GM12878 (cell line): Measurements from ENCODE around the gene BEAN1.

Source experiments
- ESRRA ChIP-seq: IDR thresholded peaks from 2 replicates; pipeline ENCODE4 v1.6.1; 2012; ENCODE audit warnings: mild to moderate bottlenecking, low read length, improper control_type of control experiment
- FOXM1 ChIP-seq: IDR thresholded peaks from 2 replicates; pipeline ENCODE4 v1.6.1; 2012; ENCODE audit warnings: low read depth, mild to moderate bottlenecking, inconsistent platforms, low read length, moderate library complexity
- IRF4 ChIP-seq: IDR thresholded peaks from 2 replicates; pipeline ENCODE4 v1.6.1; 2011; ENCODE audit warnings: low read depth, low read length
- JUNB ChIP-seq: IDR thresholded peaks from 2 replicates; pipeline ENCODE4 v1.6.1; 2016; ENCODE audit warnings: antibody characterized with exemption, mild to moderate bottlenecking
- JUND ChIP-seq: IDR thresholded peaks from 2 replicates; pipeline ENCODE4 v1.6.1; 2012; ENCODE audit warnings: low read depth, mild to moderate bottlenecking, low read length, improper control_type of control experiment, moderate library complexity
- POLR2A ChIP-seq: IDR thresholded peaks from 2 replicates; pipeline ENCODE4 v1.6.1; 2011; ENCODE audit warnings: low read depth, mild to moderate bottlenecking, low read length
- RBBP5 ChIP-seq: fragments of 200-600 bp; sonication (generic); conservative IDR thresholded peaks from 2 replicates; pipeline ENCODE4 v1.6.1; 2016
- RELA ChIP-seq: fragments of 450-650 bp; IDR thresholded peaks from 2 replicates; pipeline ENCODE4 v1.8.0; 2014; ENCODE audit warnings: borderline replicate concordance; ENCODE audit not compliant: partially characterized antibody
- SRF ChIP-seq, 2 experiments: IDR thresholded peaks; 2 replicates each; pipeline ENCODE4 v1.6.1; 2011; ENCODE audit warnings: low read depth in 2 of 2, low read length in 2 of 2, mild to moderate bottlenecking in 1 of 2, moderate library complexity in 1 of 2
- TAF1 ChIP-seq: IDR thresholded peaks from 2 replicates; pipeline ENCODE4 v1.6.1; 2011; ENCODE audit warnings: mild to moderate bottlenecking, low read depth, low read length, borderline replicate concordance
- YY1 ChIP-seq: IDR thresholded peaks from 2 replicates; pipeline ENCODE4 v1.6.1; 2011; ENCODE audit warnings: low read depth, mild to moderate bottlenecking, low read length
- TF ChIP-seq, protein P1 (sequence below): IDR thresholded peaks from 2 replicates; pipeline ENCODE4 v1.6.1; 2012; ENCODE audit warnings: low read depth, low read length, improper control_type of control experiment
- TF ChIP-seq, protein P2 (sequence below): IDR thresholded peaks from 2 replicates; pipeline ENCODE4 v1.6.1; 2011; ENCODE audit warnings: low read depth, mild to moderate bottlenecking, low read length, moderate library complexity, borderline replicate concordance; ENCODE audit errors: extremely low read depth
- TF ChIP-seq, protein P3 (sequence below), 3 experiments: IDR thresholded peaks in 2 of 3; conservative IDR thresholded peaks in 1 of 3; 2 replicates each; pipeline ENCODE4 v1.5.1; 2011; ENCODE audit warnings: low read depth in 3 of 3, low read length in 3 of 3, mild to moderate bottlenecking in 3 of 3, control low read depth in 2 of 3, moderate library complexity in 2 of 3, inconsistent platforms in 1 of 3, mixed read lengths in 1 of 3; ENCODE audit not compliant: control insufficient read depth in 2 of 3, insufficient read depth in 1 of 3; ENCODE audit errors: extremely low read depth in 1 of 3

DNA sequence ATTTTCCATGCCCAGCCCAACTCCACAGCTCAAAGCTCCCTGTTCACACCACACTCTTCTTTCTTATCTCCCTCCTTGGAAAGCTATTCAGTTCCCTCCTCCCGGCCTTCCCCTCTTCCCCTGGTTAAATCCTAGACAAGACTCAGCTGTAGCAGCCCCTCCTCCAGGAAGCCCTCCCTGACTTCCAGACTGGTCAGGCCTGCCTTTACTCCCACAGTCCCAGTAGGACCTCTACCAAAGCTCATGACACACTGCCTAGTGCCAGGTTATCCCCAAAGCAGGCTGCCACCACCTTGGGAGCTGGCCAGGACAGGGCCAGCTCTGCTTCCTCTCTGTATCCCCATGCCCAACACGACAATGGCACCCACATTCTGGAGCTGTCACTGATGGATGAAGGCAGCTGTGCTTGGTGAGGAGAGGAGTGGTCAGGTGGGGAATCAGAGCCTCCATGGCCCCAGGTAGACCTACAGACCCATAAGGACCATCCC lies 50.0 kb downstream of the BEAN1 start:
- TF ChIP-seq, protein P1, sequence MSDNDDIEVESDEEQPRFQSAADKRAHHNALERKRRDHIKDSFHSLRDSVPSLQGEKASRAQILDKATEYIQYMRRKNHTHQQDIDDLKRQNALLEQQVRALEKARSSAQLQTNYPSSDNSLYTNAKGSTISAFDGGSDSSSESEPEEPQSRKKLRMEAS, result no peak
- TF ChIP-seq TAF1, result no peak
- no peak for TF ChIP-seq FOXM1
- no peak for TF ChIP-seq YY1
- no peak for TF ChIP-seq POLR2A
- no peak for TF ChIP-seq JUNB
- no peak for TF ChIP-seq RBBP5
- TF ChIP-seq JUND, result no peak
- TF ChIP-seq, protein P2, sequence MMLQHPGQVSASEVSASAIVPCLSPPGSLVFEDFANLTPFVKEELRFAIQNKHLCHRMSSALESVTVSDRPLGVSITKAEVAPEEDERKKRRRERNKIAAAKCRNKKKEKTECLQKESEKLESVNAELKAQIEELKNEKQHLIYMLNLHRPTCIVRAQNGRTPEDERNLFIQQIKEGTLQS, result no peak
- no peak for TF ChIP-seq ESRRA
- TF ChIP-seq, protein P3, sequence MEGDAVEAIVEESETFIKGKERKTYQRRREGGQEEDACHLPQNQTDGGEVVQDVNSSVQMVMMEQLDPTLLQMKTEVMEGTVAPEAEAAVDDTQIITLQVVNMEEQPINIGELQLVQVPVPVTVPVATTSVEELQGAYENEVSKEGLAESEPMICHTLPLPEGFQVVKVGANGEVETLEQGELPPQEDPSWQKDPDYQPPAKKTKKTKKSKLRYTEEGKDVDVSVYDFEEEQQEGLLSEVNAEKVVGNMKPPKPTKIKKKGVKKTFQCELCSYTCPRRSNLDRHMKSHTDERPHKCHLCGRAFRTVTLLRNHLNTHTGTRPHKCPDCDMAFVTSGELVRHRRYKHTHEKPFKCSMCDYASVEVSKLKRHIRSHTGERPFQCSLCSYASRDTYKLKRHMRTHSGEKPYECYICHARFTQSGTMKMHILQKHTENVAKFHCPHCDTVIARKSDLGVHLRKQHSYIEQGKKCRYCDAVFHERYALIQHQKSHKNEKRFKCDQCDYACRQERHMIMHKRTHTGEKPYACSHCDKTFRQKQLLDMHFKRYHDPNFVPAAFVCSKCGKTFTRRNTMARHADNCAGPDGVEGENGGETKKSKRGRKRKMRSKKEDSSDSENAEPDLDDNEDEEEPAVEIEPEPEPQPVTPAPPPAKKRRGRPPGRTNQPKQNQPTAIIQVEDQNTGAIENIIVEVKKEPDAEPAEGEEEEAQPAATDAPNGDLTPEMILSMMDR (IDR thresholded peaks at IDR 0.05 in 2 of 3, conservative IDR thresholded peaks at IDR 0.05 in 1 of 3; ENCODE audit: control insufficient read depth in 2 of 3, extremely low read depth in 1 of 3, insufficient read depth in 1 of 3, low read depth in 3 of 3, low read length in 3 of 3), result no peak
- TF ChIP-seq RELA, result no peak
- no peak for TF ChIP-seq SRF (IDR thresholded peaks at IDR 0.05; ENCODE audit: low read depth in 2 of 2, low read length in 2 of 2)
- TF ChIP-seq IRF4, result no peak
